IPS-NIHi11 (cell line): Measurements from ENCODE around the gene KCNH2.
"Not testable (repeated sequence)": the region's sequence is repeated elsewhere in the genome, so short reads cannot be mapped to it uniquely, and the experiment has no call there.

Experiments used
- DNase-seq: peaks from one replicate; pipeline ENCODE4 v3.0.0; 2012; ENCODE audit warnings: mixed read lengths, low spot score

Gene KCNH2

DNA sequence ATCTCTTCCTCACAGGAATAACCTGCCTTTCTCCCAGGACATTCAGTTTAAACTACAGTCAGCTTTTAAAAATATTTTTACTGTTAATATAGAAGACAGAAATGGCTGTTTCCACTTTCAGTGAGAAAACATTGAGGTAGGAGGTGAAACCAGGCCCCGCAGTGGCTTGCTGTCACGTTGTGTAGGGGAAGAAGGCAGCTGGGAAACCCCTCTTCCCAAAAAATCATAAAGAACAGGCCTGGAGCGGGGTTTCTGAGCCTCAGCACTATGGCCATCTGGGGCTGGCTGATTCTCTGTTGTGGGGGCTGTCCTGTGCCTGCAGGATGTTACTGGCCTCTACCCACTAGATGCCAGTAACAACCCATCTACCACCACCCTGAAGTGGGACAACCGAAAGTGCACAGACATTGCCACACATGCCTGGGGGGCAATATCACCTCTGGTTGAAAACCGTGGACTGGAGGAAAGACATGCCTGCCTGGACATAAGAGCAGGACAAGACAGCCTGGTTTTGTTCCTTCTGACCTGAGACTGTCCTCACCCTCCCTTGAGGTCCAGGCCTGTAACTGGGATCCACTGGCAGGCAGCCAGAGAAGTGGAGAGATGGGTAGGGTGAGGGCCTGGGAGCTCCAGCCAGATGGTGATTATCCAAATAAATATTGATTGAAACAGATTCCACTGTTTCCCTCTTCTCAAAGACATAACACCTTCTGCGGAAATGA, 43.9 kb downstream of the KCNH2 start:
- no peak for DNase-seq

DNA sequence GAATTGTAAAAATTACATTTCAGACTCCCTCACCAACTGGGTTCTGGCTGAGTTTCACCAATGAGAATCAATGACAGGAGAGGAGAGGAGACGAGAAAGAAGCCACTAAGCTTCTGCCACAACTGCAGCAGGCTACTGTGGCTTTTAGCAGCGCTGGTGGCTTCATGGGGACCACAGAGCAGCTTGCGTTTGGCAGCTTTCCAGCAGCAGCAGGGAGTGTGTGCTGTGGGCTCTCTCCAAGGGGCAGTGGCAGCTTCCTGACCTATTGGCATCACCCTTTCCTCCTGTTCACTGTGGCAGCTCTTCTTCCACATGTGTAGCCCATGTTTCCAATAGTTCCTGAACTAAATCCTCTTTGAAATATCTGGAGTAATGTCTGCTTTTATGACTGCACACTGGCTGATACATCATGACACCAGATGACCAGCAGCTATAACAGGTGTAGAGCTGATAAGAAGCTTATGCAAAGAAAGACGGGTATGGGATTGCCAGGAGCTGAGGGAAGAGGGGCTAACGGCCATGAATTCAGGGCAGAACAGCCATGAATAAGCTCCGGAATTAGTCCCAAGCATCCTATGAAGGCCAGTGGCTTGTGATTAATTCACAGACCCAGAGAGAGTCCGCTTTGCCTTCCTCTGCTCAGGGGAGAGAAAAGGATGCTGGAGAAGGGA, 46.8 kb downstream of the KCNH2 start:
- DNase-seq = no peak

DNA sequence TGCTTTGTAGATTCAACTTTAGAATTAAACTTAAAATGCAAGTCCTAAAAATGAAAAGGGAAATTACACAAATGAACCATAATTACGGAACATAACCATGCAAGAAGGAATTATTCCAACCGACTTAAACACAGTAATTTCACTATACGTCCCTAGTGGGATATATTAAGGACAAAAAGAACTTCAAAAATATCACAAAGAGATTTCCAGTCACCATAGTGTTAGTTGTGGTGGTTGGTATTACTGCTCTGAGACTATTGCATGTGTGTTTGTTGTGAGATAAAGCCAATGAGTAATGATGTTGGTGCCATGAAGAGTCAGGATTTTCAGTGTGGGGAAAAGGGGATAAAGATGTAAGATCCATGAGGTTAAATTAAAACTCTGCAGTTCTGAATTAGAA, 49.6 kb downstream of the KCNH2 start:
- DNase-seq = no peak

DNA sequence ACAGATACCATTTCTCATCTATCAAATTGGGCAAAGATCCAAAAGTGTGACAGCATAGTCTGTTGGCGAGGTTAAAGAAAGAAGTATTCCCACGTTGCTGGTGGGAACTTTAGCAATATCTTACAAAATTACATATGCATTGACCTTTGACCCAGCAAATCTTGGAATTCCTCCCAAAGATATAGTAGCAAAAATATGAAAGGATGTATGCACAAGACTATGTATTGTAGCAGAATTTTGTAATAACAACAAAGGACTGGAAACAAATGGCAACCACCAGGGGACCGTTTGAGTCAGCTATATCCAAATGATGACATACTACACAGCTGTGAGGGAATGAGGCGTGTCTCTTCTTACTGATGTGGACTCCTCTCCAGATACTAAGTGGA, 50.2 kb downstream of the KCNH2 start:
- no peak for DNase-seq

DNA sequence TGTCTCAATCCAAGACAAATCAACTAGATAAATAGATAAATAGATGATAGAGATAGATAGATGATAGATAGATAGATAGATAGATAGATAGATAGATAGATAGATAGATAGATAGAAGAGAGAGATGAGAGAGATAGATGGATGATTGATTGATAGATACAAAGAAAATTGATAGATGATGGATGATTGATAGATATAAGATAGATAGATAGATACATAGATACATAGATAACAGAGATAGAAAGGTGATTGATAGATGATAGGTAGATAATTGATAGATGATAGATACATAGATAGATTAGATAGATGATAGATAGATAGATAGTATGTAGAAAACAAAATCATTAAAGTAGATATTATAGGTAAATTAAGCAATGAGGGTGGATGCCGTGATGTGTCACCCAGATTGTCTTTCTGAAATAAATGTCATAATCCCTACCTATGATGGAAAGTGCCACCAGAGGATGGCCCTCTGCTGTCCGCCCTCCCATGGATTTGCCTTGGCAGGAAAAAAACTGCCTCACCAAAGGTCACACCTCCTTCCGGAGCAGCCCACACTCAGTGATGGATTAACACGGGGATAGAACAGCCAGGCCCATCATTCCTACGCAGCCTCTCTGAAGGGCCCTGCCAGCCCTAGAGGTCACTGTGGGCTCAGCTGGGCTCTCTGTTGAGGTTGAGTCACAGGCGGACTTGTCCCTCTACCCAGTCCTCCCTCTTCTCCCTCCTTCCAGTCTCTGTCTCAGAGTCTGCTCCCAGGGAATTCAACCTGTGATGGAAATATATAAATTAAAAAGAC, 50.8 kb downstream of the KCNH2 start:
- DNase-seq = no peak

DNA sequence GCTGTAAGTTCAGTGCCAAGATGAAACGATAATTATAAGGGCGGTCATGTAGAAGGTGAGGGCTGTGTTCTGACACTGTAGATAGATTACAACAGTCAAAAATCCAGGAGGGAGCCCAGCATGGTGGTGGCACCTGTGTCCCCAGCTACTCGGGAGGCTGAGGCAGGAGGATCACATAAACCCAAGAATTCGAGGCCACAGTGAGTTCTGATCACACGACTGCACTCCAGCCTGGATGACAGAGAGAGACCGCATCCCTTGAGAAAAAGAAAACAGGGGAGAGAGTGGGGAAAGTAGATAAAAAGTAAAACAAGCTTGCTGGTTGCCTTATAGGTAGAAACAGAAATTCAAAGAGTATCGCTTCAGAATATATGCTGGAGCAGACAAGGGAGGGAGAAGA, 52.1 kb downstream of the KCNH2 start:
- no peak for DNase-seq

DNA sequence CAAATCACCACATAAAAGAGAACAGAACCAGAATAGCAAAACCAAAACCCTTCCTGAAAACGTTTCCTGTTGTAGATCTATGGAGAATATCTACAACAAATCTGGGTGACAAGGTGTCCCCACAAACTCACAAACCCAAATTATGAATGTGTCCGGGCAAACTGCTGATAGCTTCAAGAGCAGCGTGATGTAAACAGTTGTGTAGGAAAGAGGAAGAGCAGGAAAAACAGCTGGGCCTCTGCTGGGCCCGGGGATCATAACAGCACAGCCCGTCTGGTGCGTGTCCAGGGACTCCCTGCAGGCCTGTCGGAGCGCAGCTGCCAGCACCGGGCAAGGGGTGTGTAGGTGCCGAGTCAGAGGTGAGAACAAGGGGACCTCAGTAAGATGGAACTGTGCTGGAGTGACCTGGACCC, 53.7 kb downstream of the KCNH2 start:
- DNase-seq = no peak

DNA sequence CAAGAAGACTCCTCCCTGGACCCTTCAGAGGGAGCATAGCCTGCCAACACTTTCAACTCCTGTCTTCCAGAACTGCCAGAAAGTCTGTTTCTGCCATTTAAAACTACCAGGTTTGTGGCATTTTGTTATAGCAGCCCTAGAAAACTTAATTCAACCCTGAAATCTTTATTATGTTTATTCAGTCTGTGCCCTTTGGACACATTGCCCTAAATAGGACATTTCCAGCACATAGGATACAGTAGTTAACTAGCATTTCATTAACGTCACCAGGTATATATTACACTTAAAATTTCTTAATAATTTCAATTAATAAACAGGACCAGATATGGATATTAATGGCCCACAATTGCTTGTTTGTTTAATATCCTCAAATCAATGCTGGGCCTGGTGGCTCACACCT, 54.3 kb downstream of the KCNH2 start:
- DNase-seq = no peak

DNA sequence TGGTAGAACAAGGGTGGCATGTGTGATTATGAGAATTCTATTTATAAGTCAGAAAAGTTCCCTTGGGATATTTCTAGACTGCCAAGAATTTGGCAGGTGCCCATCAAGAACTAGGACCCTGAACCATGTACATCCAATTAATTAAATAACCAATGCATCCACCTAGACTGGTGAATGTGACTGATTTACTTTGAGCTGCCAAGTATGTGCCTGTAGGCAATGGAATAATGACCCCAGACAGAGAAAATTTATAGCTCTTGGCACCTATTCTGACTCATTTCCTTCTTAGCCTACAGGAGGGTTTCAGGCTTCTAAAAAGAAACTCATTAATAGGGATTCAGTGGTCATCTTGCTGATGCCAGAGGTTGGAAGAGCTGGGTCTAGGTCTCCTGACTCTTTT, 54.9 kb downstream of the KCNH2 start:
- no peak for DNase-seq

DNA sequence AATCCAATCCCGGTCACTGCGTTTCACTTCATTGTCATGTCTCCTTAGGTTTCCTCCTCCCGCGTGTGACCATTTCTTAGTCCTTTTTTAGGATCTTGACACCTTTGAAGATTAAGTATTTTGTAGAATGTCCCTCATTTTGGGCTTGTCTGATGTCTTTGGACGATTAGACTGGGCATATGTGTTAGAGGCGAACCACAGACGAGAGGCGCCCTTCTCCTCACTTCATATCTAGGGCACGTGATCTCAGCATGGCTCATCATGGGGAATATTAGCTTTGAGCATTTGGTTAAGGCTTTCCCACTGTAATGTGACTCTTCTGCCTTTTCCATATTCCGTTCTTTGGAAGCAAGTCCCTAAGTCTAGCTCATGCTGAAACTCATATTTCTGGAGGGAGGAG, 59.0 kb downstream of the KCNH2 start:
- no peak for DNase-seq

DNA sequence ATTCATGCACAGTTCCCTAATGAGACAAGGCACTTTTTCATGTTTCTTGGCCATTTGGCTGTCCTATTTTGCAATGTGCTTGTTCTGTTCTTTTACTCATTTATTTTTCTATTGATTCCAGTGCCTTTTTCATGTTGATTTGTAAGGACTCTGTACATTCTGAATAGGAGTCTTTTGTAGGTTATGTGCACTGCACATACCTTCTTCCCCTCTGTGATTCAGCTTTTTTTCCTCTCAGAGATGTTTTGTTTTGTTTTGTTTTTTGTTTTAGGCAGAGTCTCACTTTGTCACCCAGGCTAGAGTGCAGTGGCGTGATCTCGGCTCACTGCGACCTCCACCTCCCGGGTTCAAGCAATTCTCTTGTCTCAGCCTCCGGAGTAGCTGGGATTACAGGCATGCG, 59.7 kb downstream of the KCNH2 start:
- no peak for DNase-seq

DNA sequence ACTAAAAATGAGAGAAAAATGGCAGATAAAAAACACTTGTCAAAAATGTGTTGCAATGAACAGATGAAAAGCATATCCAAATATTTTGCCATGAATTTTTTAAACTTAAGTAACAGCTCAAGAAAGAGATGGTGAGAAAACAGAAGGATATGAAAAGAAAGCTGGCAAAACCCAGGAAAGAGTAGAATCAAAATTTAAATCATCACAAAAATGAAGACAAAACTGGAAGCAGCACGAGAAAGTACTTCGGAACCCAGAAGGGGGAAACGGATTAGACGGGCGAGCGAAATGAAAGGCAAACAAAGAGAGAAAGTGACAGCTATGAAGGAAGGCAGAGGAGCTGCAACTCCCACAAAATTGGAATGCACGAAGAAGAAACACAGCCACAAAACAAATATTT, 60.2 kb downstream of the KCNH2 start:
- no peak for DNase-seq

DNA sequence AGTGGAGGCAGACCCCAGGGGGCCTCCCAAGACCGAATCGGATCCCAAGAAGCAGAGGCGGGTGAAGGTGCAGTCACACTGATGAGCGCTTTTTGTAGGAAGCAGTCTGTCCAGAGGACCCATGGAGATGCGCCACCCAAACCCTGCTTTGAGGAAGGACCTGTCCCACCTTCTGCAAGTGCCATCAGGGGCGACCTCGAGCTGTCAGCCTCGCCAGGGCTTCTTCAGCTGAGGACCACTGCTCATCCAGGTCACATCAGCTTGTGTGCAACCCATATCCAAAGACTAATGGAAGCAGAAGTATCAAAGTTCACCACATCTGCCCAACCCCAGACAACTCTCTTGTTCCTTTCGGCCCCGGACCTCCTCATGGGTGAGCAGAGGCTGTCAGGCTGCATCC, 61.5 kb downstream of the KCNH2 start:
- DNase-seq = no peak

DNA sequence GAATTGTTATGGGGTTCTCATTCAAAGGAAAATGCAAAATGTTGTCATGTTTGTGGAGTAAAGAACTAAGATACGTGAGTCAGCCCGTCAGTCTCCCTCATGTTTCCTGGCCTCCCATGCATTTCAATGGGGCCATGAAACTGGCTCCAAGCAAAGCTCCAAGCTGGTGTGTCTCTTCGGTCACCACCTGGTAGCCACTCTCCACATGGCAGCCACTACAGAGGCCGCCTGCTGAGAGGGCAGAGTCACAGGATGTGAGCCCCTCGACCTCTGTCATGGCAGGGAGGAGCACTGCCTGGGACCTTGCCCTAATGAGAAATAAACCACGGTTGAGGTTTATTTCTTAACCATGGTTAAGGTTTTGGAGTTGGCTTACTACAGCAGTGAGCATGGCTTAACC, 63.2 kb downstream of the KCNH2 start:
- no peak for DNase-seq

DNA sequence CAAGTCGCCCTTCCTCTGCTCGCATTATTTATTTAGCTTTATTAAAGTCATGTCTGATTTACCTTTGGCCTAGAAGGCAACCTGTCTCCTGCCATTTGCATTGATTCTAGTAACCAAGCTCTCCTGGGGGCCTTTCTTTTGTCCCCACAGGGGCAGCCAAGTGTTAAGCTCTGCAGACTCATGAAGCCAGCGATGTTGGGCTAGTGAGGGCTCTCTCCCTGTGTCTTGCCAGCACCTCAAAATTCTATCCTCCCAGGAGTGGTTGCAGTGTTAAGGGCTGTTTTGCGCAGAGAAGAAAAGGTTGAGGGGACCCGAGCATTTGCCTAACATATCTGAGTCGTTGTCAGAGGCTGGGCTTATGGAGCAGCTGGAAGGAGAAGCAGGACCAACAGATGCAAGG, 63.9 kb downstream of the KCNH2 start:
- no peak for DNase-seq

DNA sequence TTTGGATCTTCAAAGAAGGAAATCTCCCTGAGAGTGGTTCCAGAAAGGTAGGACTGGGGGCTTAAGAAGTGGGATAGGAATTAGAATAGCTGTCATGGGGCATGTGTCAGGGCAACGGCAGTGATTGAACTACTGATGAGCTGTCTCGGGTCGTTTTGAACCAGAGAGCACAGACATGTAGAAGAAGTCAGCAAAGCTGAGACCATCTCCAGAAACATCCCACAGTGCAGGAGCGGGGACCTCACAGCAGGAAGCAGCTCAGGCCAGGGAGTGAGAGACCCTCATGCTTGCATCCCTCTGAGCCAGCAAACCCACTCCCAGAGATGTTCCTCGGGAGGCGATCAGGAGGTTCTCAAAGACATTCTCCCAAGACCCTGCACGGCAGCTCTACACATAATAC, 65.7 kb downstream of the KCNH2 start:
- no peak for DNase-seq

DNA sequence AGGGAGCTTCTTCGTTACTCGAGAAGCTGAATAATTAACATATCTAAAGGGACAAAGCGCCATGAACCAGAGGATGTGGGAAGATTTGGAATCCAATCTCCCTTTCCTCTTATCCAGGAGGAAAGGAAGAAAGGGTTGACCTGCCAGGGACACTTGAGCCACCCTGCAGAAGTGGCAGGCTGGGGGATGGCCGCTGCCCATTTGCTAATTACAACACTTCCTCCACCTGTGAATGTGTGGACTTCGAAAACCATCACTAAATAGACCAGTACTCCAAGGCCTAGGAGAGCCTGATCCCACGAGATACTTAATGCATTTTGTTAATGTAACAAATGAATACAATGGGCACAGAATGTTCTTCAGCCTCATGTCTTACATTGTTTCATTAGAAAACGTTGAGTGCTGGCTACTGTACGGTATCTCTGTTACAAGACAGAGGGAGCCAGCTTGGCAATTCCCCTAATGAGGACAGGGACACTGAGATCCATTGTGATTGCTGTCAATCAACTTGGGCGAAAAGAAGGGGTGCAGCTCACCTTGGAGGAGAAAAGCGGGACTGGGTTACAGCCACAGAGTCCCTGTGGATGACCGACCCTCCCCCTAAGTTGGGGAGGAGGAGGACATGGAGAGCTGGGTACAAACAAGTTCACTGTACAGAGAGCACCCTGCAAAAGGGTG, 66.4 kb downstream of the KCNH2 start:
- no peak for DNase-seq

DNA sequence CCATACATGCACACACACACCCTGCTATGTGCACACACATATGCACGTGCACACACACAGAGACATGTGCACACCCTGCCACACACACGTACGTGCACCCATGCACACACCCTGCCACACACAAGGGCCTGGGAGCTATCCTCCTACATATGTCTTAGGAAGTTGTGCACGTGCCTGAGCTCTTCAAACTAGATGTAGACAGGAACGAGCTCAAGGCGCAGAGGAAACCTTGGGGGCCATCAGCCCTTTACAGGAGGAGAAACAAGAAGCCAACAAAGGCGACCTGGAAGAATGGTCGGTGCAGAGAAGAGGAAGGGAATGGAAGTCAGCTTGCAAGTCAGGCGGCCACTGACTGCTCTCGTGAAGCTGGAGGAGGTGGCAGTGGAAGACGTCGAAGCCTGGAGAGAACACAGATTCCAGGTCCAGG, 67.1 kb downstream of the KCNH2 start:
- DNase-seq = no peak

DNA sequence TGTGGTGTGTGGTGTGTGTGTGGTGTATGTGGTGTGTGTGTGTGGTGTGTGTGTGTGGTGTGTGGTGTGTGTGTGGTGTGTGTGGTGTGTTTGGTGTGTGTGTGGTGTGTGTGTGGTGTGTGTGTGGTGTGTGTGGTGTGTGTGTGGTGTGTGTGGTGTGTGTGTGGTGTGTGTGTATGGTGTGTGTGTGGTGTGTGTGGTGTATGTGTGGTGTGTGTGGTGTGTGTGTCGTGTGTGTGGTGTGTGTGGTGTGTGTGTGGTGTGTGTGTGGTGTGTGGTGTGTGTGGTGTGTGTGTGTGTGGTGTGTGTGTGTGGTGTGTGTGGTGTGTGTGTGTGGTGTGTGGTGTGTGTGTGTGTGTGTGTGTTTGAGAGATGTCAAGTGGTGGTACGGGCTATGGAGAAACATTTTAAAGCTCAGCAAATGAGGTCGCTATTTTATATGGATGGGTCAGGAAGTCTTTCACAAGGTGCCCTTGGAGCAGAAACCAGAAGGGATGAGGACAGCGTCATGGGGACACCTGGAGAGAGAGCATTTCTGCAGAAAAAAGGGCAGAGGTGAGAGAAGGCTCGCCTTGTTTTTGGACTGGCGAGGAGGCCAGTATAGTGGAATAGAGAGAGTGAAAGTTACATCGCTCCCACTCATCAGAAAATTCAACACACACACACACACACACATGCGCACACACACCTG, 67.7 kb downstream of the KCNH2 start:
- not testable (repeated sequence) for DNase-seq

DNA sequence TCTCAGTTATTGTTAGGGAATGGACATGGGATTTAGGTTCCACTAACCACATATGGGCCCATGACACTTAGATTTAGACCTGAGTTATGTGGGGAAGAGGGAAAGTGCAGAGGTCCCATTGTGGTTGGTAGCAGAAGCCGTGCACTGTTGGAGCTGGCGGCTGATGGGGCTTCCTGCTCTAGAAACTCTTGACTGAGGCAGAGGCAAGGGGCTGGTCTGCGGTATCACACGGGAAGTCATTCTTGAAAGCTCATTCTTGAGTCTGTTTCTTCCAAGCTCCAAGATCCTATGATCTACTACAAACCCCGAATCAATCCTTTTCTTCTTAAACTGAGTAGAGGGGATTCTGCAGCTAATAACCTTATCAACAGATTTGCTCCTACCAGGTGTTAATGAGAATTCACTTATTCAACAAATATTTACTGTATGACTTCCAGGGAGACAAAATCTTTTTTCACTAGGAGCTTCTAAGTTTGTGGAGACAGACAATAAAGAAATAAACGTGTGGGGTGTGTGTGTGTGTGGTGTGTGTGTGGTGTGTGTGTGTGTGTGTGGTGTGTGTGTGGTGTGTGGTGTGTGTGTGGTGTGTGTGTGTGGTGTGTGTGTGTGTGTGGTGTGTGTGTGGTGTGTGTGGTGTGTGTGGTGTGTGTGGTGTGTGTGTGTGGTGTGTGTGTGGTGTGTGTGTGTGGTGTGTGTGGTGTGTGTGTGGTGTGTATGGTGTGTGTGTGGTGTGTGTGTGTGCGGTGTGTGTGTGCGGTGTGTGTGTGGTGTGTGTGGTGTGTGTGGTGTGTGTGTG, 68.7 kb downstream of the KCNH2 start:
- no peak for DNase-seq

DNA sequence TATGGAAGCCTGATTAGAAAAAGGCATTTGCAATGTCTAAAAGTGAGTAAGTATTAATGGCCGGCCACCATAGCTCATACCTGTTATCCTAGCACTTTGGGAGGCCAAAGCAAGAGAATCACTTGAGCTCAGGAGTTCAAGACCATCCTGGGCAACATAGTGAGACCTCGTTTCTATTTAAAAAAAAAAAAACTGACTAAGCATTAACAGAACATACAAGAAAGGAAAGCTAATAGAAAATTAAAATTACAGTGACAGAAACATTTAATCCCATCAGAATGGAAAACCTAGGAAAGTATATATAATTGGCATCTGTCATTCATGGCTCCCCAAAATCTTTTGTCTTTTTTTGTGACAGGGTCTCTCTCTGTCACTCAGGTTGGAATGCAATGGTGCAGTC, 69.9 kb downstream of the KCNH2 start:
- no peak for DNase-seq
